WTC11 (cell line): ENCODE data around the gene CCNB2. TPM values are rescaled to one million over a fixed set of nuclear protein-coding genes. Genes with fewer than 3 reads are reported as not detected.

ENCODE experiments used
- ATAC-seq: fragments of 200-7000 bp; cut with Tn5 transposase; 2 replicates; pipeline ENCODE4 v1.10.0; 2021; ENCODE audit warnings: mild to moderate bottlenecking, moderate library complexity
- CTCF ChIA-PET: fragments of 300-600 bp; sonication (Branson Sonifier 250); formaldehyde crosslinking; loops from one replicate; lab custom pipeline; 2021; ENCODE audit warnings: antibody characterized with exemption; lab: Charles Lee
- POLR2A ChIA-PET: fragments of 350-600 bp; sonication (Branson Sonifier 250); formaldehyde crosslinking; loops from one replicate; lab custom pipeline; 2021; ENCODE audit warnings: antibody characterized with exemption; lab: Charles Lee
- DNase-seq: peaks from one replicate; pipeline ENCODE4 v3.0.0; 2021; ENCODE audit warnings: low spot score
- H3K27ac Mint-ChIP-seq: 2 replicates; pipeline ENCODE4 v1.8.0; 2021; ENCODE audit warnings: mixed read lengths
- H3K27me3 Mint-ChIP-seq: 2 replicates; pipeline ENCODE4 v1.8.0; 2021; ENCODE audit warnings: low read depth, mild to moderate bottlenecking, moderate library complexity, mixed read lengths
- H3K36me3 Mint-ChIP-seq: 2 replicates; pipeline ENCODE4 v1.8.0; 2021; ENCODE audit warnings: mixed read lengths
- H3K4me1 Mint-ChIP-seq: 2 replicates; pipeline ENCODE4 v1.8.0; 2022; ENCODE audit warnings: mixed read lengths
- H3K4me3 Mint-ChIP-seq: 2 replicates; pipeline ENCODE4 v1.8.0; 2021; ENCODE audit warnings: mild to moderate bottlenecking, moderate library complexity, mixed read lengths
- H3K9me3 Mint-ChIP-seq: 2 replicates; pipeline ENCODE4 v1.8.0; 2021; ENCODE audit warnings: mixed read lengths
- AR ChIP-seq: fragments of 250-450 bp; sonication (Bioruptor Pico); IDR thresholded peaks from 2 replicates; pipeline ENCODE4 v1.9.0; 2021; ENCODE audit warnings: mild to moderate bottlenecking
- CDX4 ChIP-seq: fragments of 250-450 bp; sonication (Bioruptor Pico); IDR thresholded peaks from 2 replicates; pipeline ENCODE4 v1.9.0; 2021; ENCODE audit warnings: moderate library complexity, mild to moderate bottlenecking, inconsistent platforms, borderline replicate concordance
- E2F5 ChIP-seq: sonication (generic); formaldehyde crosslinking; IDR thresholded peaks from 2 replicates; pipeline ENCODE4 v1.8.1; 2022; ENCODE audit warnings: mild to moderate bottlenecking, moderate library complexity, missing genetic modification reagents
- IRF1 ChIP-seq: sonication (generic); formaldehyde crosslinking; IDR thresholded peaks from 2 replicates; pipeline ENCODE4 v1.8.0; 2023; ENCODE audit warnings: missing genetic modification reagents
- IRF2 ChIP-seq: sonication (generic); formaldehyde crosslinking; IDR thresholded peaks from 2 replicates; pipeline ENCODE4 v1.8.0; 2022; ENCODE audit warnings: low read depth, missing genetic modification reagents, borderline replicate concordance
- MLX ChIP-seq: sonication (generic); formaldehyde crosslinking; IDR thresholded peaks from 2 replicates; pipeline ENCODE4 v1.8.1; 2023; ENCODE audit warnings: mild to moderate bottlenecking, missing genetic modification reagents, moderate library complexity
- NFATC4 ChIP-seq: fragments of 250-450 bp; sonication (Bioruptor Pico); IDR thresholded peaks from 2 replicates; pipeline ENCODE4 v1.9.0; 2021; ENCODE audit warnings: mild to moderate bottlenecking
- OVOL2 ChIP-seq: fragments of 250-450 bp; sonication (Bioruptor Pico); IDR thresholded peaks from 2 replicates; pipeline ENCODE4 v1.9.0; 2021; ENCODE audit warnings: mild to moderate bottlenecking, borderline replicate concordance
- TEAD4 ChIP-seq: sonication (generic); formaldehyde crosslinking; IDR thresholded peaks from 2 replicates; pipeline ENCODE4 v1.8.0; 2022; ENCODE audit warnings: mild to moderate bottlenecking, missing genetic modification reagents
- TP53 ChIP-seq: sonication (generic); formaldehyde crosslinking; IDR thresholded peaks from 2 replicates; pipeline ENCODE4 v1.8.1; 2023; ENCODE audit warnings: mild to moderate bottlenecking, missing genetic modification reagents
- USF2 ChIP-seq: sonication (generic); formaldehyde crosslinking; IDR thresholded peaks from 2 replicates; pipeline ENCODE4 v1.8.1; 2023; ENCODE audit warnings: mild to moderate bottlenecking, missing genetic modification reagents, moderate library complexity
- ZNF317 ChIP-seq: sonication (generic); formaldehyde crosslinking; IDR thresholded peaks from 2 replicates; pipeline ENCODE4 v1.8.1; 2023; ENCODE audit warnings: low read depth, mild to moderate bottlenecking, moderate library complexity, missing genetic modification reagents, borderline replicate concordance
- ZNF416 ChIP-seq: fragments of 250-450 bp; sonication (Bioruptor Pico); IDR thresholded peaks from 2 replicates; pipeline ENCODE4 v1.9.0; 2021; ENCODE audit warnings: mild to moderate bottlenecking, inconsistent platforms
- ZNF425 ChIP-seq: fragments of 250-450 bp; sonication (Bioruptor Pico); conservative IDR thresholded peaks from 2 replicates; pipeline ENCODE4 v1.9.0; 2021; ENCODE audit warnings: mild to moderate bottlenecking
- total RNA-seq: library from RNA; stranded (reverse); gene quantifications from 3 replicates; pipeline ENCODE4 v1.2.3, GENCODE V29; 2021

The CCNB2 gene
- total RNA-seq, 1 experiment from 2014 or later: 93.3 TPM

- ATAC-seq (no peak), DNase-seq (no peak)
- POLR2A ChIA-PET: no interaction called here
Measured at GRCh38 chr15:59115047-59115446, 10.1 kb downstream of the CCNB2 start.

More at GRCh38 chr15:59115047-59115446, 10.1 kb downstream of the CCNB2 start:
- no peaks in the 10 kb centered on the region for H3K4me1 Mint-ChIP-seq
- no peaks in the 10 kb centered on the region for H3K27me3 Mint-ChIP-seq
- no peak overlapping the region for H3K4me3 Mint-ChIP-seq
- no peaks in the 10 kb centered on the region for H3K9me3 Mint-ChIP-seq
- TF ChIP-seq NFATC4 (CRISPR knock-in tag): no peak
- no peak for TF ChIP-seq E2F5 (CRISPR knock-in tag)
- TF ChIP-seq USF2 (CRISPR knock-in tag): no peak
- no peak for TF ChIP-seq AR (CRISPR knock-in tag)
- TF ChIP-seq ZNF416 (CRISPR knock-in tag): no peak
- no peak for TF ChIP-seq IRF1 (CRISPR knock-in tag)
- TF ChIP-seq OVOL2 (CRISPR knock-in tag): no peak
- no peak for TF ChIP-seq ZNF425 (CRISPR knock-in tag)
- TF ChIP-seq CDX4 (CRISPR knock-in tag): no peak
- TF ChIP-seq TEAD4: no peak
- TF ChIP-seq MLX (CRISPR knock-in tag): no peak
- TF ChIP-seq IRF2 (CRISPR knock-in tag): no peak
- no peak for TF ChIP-seq TP53
- no peak for TF ChIP-seq ZNF317 (CRISPR knock-in tag)
- no peak overlapping the region for H3K27ac Mint-ChIP-seq
- peaks cover 79% of the 10 kb centered on the region for H3K36me3 Mint-ChIP-seq
- CTCF ChIA-PET: no interaction called here
